Fibroblast of lung (primary cell): ENCODE measurements around the gene CTBP2. TPM values are rescaled to one million over a fixed set of nuclear protein-coding genes. Genes with fewer than 3 reads are reported as not detected.

Experiments used
- DNase-seq, 2 donors: peaks; one replicate each; pipeline versions ENCODE4 v3.0.0 to v3.0.0-alpha.2; 2010; ENCODE audit warnings: low read depth in 2 of 2
- H2AFZ ChIP-seq: 2 replicates; pipeline ENCODE4 v1.5.1; 2012; ENCODE audit warnings: low read length, control low read depth, inconsistent platforms
- H3K27ac ChIP-seq: 2 replicates; pipeline ENCODE4 v1.5.1; 2011; ENCODE audit warnings: low read length, control low read depth; ENCODE audit not compliant: insufficient read depth
- H3K27me3 ChIP-seq: 2 replicates; pipeline ENCODE4 v1.5.1; 2011; ENCODE audit warnings: mild to moderate bottlenecking, low read length; ENCODE audit not compliant: control insufficient read depth, insufficient read depth
- H3K36me3 ChIP-seq: 2 replicates; pipeline ENCODE4 v1.5.1; 2011; ENCODE audit warnings: low read length; ENCODE audit not compliant: control insufficient read depth, insufficient read depth
- H3K4me1 ChIP-seq: 2 replicates; pipeline ENCODE4 v1.5.1; 2011; ENCODE audit warnings: low read length; ENCODE audit not compliant: control insufficient read depth, insufficient read depth; ENCODE audit errors: extremely low read depth
- H3K4me2 ChIP-seq: 2 replicates; pipeline ENCODE4 v1.5.1; 2011; ENCODE audit warnings: low read length, control low read depth; ENCODE audit not compliant: insufficient read depth; ENCODE audit errors: extremely low read depth
- H3K4me3 ChIP-seq, 4 experiments: fragments of 200-600 bp in 1 of 4; sonication (generic) in 1 of 4; replicated peaks in 1 of 4; 2 replicates each; pipeline ENCODE4 v1.5.1; 2011 to 2016; ENCODE audit warnings: low read length in 4 of 4, low read depth in 3 of 4, mild to moderate bottlenecking in 3 of 4, control low read depth in 2 of 4, inconsistent platforms in 1 of 4, mixed read lengths in 1 of 4; ENCODE audit not compliant: insufficient read depth in 1 of 4; ENCODE audit errors: control extremely low read depth in 1 of 4
- H3K79me2 ChIP-seq: 2 replicates; pipeline ENCODE4 v1.5.1; 2012; ENCODE audit warnings: mild to moderate bottlenecking, low read length, inconsistent platforms; ENCODE audit not compliant: control insufficient read depth, insufficient read depth
- H3K9ac ChIP-seq: 2 replicates; pipeline ENCODE4 v1.5.1; 2011; ENCODE audit warnings: mild to moderate bottlenecking, low read length, control low read depth; ENCODE audit not compliant: insufficient read depth
- H3K9me3 ChIP-seq: 2 replicates; pipeline ENCODE4 v1.5.1; 2012; ENCODE audit warnings: low read depth, low read length; ENCODE audit not compliant: control insufficient read depth, insufficient read depth
- H4K20me1 ChIP-seq: 2 replicates; pipeline ENCODE4 v1.5.1; 2011; ENCODE audit warnings: low read length; ENCODE audit not compliant: control insufficient read depth, insufficient read depth; ENCODE audit errors: extremely low read depth
- EZH2 ChIP-seq: IDR thresholded peaks from 2 replicates; pipeline ENCODE4 v1.5.1; 2012; ENCODE audit warnings: low read length, control low read depth, mild to moderate bottlenecking; ENCODE audit errors: missing control alignments
- polyA plus RNA-seq, 2 donors: library from polyadenylated mRNA; depleted of rRNA in 1 of 2; stranded (reverse) in 1 of 2; unstranded in 1 of 2; fragments of >200 nt; gene quantifications; 2 replicates each; pipeline ENCODE4 v1.2.1, GENCODE V29; 2011 to 2012; ENCODE audit warnings: missing spikeins in 1 of 2
- total RNA-seq: library from RNA; depleted of rRNA; stranded (reverse); fragments of >200 nt; gene quantifications from 2 replicates; pipeline ENCODE4 v1.2.1, GENCODE V29; 2014
- TF ChIP-seq, protein P1 (sequence below), 2 donors: IDR thresholded peaks in 1 of 2; conservative IDR thresholded peaks in 1 of 2; 1 replicate in 1 of 2; 2 replicates in 1 of 2; pipeline ENCODE4 v1.5.1; 2011 to 2012; ENCODE audit warnings: low read length in 2 of 2, control low read depth in 1 of 2, inconsistent platforms in 1 of 2, low read depth in 1 of 2, mild to moderate bottlenecking in 1 of 2

CTBP2 gene
- total and polyA plus RNA-seq, 2 donors (not counting 1 experiment from before 2014, with no cell fraction given): 72.1 to 73.3 TPM

DNA sequence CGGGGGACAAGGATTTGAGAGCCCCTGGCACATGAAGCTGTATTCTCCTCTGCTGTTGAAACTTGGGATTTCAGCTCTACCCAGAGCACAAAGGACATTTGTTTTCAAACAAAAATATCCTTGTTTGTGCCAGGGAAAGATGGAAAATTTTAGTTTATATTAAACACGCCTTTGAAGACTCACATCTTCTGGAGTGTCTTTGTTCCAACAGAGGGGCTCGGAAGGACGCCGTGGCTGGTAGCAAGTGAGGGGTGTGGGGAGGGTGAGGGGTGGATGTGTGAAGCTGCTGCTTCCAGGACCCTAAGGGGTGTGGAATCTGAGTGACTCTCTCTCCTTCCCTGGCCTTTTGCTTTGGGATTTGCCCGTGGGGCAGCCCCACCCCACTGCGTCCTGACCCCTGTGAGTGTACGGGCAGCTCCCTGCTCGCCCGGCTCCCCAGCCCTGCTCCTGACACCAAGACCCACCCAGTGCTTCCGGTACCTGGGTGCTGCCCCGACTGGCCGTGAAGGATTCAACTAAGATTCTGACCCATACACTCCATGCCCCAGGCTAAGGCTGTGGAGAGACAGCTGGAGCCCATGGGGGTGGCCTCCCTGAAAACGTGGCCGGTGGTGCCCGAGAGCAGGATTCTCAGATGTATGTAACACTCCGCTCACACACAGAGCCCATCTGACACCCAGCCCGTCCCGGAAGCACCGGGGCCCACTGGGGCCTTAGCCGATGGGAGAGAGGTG lies 158.9 kb downstream of the CTBP2 start:
- peak overlapping the region; percentile 37 for H3K9ac ChIP-seq
- H4K20me1 ChIP-seq: no peaks in the 10 kb centered on the region
- no peaks in the 10 kb centered on the region for H3K9me3 ChIP-seq
- peak in 1 of 2 donors; percentile 34 for DNase-seq
- peak overlapping the region; percentile 32 for H3K4me2 ChIP-seq
- H3K27ac ChIP-seq: peak overlapping the region; percentile 78
- TF ChIP-seq EZH2: no peak
- TF ChIP-seq, protein P1, sequence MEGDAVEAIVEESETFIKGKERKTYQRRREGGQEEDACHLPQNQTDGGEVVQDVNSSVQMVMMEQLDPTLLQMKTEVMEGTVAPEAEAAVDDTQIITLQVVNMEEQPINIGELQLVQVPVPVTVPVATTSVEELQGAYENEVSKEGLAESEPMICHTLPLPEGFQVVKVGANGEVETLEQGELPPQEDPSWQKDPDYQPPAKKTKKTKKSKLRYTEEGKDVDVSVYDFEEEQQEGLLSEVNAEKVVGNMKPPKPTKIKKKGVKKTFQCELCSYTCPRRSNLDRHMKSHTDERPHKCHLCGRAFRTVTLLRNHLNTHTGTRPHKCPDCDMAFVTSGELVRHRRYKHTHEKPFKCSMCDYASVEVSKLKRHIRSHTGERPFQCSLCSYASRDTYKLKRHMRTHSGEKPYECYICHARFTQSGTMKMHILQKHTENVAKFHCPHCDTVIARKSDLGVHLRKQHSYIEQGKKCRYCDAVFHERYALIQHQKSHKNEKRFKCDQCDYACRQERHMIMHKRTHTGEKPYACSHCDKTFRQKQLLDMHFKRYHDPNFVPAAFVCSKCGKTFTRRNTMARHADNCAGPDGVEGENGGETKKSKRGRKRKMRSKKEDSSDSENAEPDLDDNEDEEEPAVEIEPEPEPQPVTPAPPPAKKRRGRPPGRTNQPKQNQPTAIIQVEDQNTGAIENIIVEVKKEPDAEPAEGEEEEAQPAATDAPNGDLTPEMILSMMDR (conservative IDR thresholded peaks at IDR 0.05 in 1 of 2, IDR thresholded peaks at IDR 0.05 in 1 of 2; ENCODE audit: low read depth in 1 of 2, low read length in 2 of 2): no peak
- peaks cover 42% of the 10 kb centered on the region for H3K4me1 ChIP-seq
- H3K36me3 ChIP-seq: peaks cover 34% of the 10 kb centered on the region
- H3K79me2 ChIP-seq: peaks cover 38% of the 10 kb centered on the region
- no peak overlapping the region for H2AFZ ChIP-seq
- H3K4me3 ChIP-seq: no peak overlapping the region
- no peaks in the 10 kb centered on the region for H3K27me3 ChIP-seq

DNA sequence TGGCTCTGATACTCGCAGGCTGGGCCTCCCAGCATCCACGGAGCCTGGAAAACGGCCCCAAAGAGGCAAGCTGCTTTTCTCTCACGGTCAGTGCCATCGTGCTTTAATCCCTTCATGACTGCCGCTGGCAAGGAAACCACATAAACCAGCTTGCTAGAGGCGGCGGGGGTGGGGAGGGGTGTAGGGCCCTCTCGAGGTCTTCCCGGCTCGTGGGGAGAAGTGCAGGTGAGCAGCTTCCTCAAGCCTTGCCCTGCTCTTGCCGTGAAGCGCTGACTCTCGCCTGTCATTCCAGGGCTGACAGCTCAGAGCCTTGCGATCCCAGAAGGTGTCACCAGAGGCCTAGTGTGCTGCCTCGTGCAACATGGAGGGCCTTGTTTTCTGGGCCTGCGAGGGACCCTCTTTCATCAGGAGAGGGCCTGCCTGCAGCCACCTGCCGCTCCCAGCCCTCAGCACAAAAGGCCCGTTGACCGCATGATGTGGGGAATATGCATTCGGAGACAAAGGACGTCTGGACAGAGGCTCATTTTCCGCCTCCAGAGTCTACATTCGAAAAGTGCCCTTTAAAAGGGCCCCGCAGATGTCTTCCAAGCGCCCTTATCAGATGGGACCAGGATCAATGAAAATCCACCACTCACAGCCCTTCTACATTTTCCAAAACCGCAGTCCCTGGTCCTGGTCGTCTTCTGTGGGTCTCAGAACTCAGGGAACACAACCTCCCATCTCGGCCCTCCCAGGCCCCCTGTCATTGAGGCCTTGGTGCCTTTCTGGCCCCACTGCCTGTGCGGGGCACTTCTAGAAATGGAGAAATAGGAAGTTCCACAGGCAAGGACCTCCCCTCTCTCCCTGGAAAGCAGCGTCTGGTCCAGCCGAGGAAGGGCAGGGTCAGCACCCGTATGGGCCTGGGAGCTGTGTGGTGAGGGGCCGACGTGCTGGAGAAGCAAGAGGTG lies 159.7 kb downstream of the CTBP2 start:
- H2AFZ ChIP-seq: no peak overlapping the region
- H4K20me1 ChIP-seq: no peaks in the 10 kb centered on the region
- H3K4me3 ChIP-seq: no peak overlapping the region
- no peaks in the 10 kb centered on the region for H3K27me3 ChIP-seq
- TF ChIP-seq EZH2: no peak
- TF ChIP-seq, protein P1 (conservative IDR thresholded peaks at IDR 0.05 in 1 of 2, IDR thresholded peaks at IDR 0.05 in 1 of 2; ENCODE audit: low read depth in 1 of 2, low read length in 2 of 2): peak in 1 of 2 donors; percentile 15
- H3K36me3 ChIP-seq: peaks cover 35% of the 10 kb centered on the region
- no peaks in the 10 kb centered on the region for H3K9me3 ChIP-seq
- H3K4me1 ChIP-seq: peaks cover 40% of the 10 kb centered on the region
- DNase-seq: peak; percentile 63 to 81
- peak overlapping the region; percentile 78 for H3K27ac ChIP-seq
- peak overlapping the region; percentile 32 for H3K4me2 ChIP-seq
- peak overlapping the region; percentile 33 for H3K9ac ChIP-seq
- H3K79me2 ChIP-seq: peaks cover 34% of the 10 kb centered on the region
